ENCODE results near the gene NPR3.

DNA sequence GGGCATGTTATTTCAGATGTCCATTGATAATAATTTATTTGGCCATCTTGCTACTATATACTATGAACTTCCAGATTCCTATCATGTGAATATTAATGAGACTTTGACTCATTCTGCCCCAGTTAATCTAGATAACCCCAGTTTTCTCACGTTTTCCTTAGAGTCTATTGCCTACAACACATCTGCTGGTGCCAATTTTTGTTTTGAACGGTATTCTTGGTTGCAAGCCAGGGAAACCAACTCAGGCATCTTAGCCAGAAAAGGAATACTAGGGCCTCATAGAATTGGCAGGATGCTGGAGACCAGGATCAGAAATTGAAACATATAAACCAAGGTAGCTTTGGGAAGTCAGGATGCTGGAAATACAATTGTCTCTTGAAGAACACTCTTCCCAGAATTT is 28.0 kb upstream of the NPR3 start:
- TF ChIP-seq ZNF274 (IDR thresholded peaks at IDR 0.05; ENCODE audit: borderline replicate concordance, extremely low read depth, low read length) (no peak), CEBPB (IDR thresholded peaks at IDR 0.05; ENCODE audit: low read depth, low read length) (no peak), POLR2A (IDR thresholded peaks at IDR 0.05; ENCODE audit: control extremely low read depth in 1 of 2, low read depth in 2 of 2, low read length in 2 of 2) (no peak), POLR2AphosphoS5 (IDR thresholded peaks at IDR 0.05; ENCODE audit: low read depth, low read length) (no peak), SUZ12 (IDR thresholded peaks at IDR 0.05; ENCODE audit: low read length) (no peak), CHD2 (IDR thresholded peaks at IDR 0.05; ENCODE audit: low read length) (no peak), FOSL1 (IDR thresholded peaks at IDR 0.05; ENCODE audit: insufficient read depth, low read depth, low read length) (no peak)
- TF ChIP-seq, protein P1, sequence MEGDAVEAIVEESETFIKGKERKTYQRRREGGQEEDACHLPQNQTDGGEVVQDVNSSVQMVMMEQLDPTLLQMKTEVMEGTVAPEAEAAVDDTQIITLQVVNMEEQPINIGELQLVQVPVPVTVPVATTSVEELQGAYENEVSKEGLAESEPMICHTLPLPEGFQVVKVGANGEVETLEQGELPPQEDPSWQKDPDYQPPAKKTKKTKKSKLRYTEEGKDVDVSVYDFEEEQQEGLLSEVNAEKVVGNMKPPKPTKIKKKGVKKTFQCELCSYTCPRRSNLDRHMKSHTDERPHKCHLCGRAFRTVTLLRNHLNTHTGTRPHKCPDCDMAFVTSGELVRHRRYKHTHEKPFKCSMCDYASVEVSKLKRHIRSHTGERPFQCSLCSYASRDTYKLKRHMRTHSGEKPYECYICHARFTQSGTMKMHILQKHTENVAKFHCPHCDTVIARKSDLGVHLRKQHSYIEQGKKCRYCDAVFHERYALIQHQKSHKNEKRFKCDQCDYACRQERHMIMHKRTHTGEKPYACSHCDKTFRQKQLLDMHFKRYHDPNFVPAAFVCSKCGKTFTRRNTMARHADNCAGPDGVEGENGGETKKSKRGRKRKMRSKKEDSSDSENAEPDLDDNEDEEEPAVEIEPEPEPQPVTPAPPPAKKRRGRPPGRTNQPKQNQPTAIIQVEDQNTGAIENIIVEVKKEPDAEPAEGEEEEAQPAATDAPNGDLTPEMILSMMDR (IDR thresholded peaks at IDR 0.05; ENCODE audit: control extremely low read depth in 1 of 3, insufficient read depth in 1 of 3, low read depth in 1 of 3, low read length in 3 of 3), result no peak

Measured in H1 (cell line).